RCC 7860 (cell line): ENCODE measurements around the gene SERPINA7.
"Not testable (repeated sequence)": the region's sequence is repeated elsewhere in the genome, so short reads cannot be mapped to it uniquely, and the experiment has no call there.

ENCODE experiments used
- DNase-seq: peaks from one replicate; pipeline ENCODE4 v3.0.0-alpha.2; 2015; ENCODE audit warnings: low spot score
- FAIRE-seq: peaks from 2 replicates; lab custom pipeline; 2012; peaks lifted over from hg19 to GRCh38; lab: Jason Lieb, UNC

Gene SERPINA7

GRCh38 chrX:106038625-106039024, at the start of gene SERPINA7:
Gene SERPINA7 (minus strand): TSS chrX:106038727. CDS start chrX:106037058, 1,669 bp downstream.
- FAIRE-seq (no peak), DNase-seq (no peak)

- FAIRE-seq: no peak
- DNase-seq: no peak
Measured at GRCh38 chrX:106069048-106069447, 30.5 kb upstream of the SERPINA7 start.

- no peak for FAIRE-seq
Measured at GRCh38 chrX:106050054-106050453, 11.5 kb upstream of the SERPINA7 start.

GRCh38 chrX:106042296-106042695, 3.8 kb upstream of the SERPINA7 start:
- no peak for DNase-seq
- FAIRE-seq: no peak

More at GRCh38 chrX:106050054-106050453, 11.5 kb upstream of the SERPINA7 start:
- no peak for DNase-seq

DNA sequence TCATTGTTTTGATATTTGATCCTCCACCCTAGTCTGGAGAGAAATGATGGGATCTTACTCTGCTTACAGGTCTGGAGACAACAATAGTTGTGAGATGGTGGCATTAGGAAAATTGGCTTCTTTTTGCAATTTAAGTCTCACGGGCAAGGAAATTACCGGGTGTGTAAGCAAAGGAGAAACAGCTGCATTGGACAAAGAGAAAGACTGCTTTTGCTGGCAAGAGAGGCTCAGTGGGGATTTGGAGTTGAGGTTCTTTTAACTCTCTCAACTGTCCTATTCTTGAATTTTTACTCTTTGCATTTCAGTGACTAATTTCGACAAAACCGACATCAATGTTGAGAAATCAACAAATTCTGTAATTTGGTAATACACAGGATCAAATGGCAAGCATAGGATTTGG, 2.3 kb upstream of the SERPINA7 start:
- DNase-seq (no peak), FAIRE-seq (no peak)

- no peak for FAIRE-seq
- no peak for DNase-seq
Measured at GRCh38 chrX:106039920-106040319, 1.4 kb upstream of the SERPINA7 start.

DNA sequence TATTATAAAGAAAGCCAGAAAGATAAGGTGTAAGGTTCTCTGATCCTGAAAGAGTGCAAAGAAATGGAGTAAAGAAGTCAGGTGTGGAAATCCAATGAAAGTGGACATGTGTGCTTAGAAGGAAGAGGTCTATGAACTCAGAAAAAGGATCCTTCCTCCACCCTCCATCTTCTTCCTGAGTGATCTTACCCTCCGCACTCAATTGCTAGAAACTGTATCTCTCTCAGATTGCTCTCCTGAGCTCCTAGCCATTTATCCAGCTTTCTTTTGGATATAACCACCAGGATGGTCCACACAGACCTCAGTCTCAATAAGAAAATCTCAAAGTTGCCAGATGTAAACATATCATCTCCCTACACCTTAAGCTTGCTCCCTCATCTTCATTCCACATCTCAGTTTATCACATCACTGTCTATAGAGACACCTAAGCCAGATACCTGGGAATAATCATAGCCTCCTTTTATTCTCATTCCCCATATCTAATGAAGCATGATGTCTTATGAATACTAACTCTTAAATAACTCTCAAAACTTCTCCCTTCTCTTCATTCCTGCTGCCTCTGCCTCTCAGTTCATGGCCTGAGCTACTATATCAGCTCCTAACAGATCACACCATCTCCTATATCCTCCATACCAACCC, 573 bp downstream of the SERPINA7 start:
- FAIRE-seq (no peak), DNase-seq (no peak)

- no peak for DNase-seq
- FAIRE-seq: no peak
Measured at GRCh38 chrX:106036716-106037115, 1.8 kb downstream of the SERPINA7 start.

GRCh38 chrX:106035064-106035463, 3.5 kb downstream of the SERPINA7 start:
- FAIRE-seq (no peak), DNase-seq (no peak)

- DNase-seq: no peak
- no peak for FAIRE-seq
Measured at GRCh38 chrX:106023947-106024346, 14.6 kb downstream of the SERPINA7 start.

GRCh38 chrX:106022238-106022637, 16.3 kb downstream of the SERPINA7 start:
- FAIRE-seq: no peak
- no peak for DNase-seq

- DNase-seq (no peak), FAIRE-seq (no peak)
Measured at GRCh38 chrX:106014119-106014775, 24.3 kb downstream of the SERPINA7 start.

DNA sequence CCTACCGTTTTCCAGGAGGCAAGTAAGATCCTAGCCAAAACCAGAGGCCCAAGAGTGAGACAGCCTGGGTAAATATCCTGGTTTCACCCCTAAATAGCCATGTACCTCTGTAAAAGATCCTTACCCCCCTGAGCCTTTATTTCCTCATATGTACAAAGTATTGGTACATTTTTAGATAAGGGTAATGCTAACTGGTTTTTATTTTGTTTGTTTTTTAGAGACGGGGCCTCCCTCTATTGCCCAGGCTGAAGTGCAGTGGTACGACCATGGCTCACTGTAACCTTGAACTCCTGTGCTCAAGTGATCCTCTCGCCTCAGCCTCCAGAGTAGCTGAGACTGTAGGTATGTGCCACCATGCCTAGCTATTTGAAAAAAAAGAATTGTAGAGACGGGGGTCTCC, 29.4 kb downstream of the SERPINA7 start:
- no peak for DNase-seq
- no peak for FAIRE-seq

DNA sequence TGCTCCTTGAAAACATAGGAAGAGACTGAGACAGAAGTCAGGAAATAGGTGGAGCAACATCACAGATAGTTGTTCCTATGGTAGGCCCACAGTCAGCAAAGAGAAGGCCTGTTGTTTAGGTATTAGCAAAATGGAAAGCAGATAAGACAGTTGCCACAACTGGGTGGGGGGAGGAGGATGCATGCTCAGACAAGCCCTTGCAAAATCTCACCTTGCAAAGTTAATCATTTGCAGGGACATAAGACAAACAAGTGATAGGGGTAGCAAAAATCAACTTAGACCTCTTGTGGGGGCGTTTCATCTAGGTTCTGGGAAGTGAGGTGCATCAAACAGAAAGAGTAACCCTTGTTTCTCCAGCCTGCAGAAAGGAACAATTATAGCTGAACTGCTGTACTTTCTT, 30.7 kb downstream of the SERPINA7 start:
- FAIRE-seq: no peak

GRCh38 chrX:106005684-106006083, 32.8 kb downstream of the SERPINA7 start:
- no peak for DNase-seq
- FAIRE-seq: no peak

More for the DNA sequence above, 30.7 kb downstream of the SERPINA7 start:
- DNase-seq: no peak

DNA sequence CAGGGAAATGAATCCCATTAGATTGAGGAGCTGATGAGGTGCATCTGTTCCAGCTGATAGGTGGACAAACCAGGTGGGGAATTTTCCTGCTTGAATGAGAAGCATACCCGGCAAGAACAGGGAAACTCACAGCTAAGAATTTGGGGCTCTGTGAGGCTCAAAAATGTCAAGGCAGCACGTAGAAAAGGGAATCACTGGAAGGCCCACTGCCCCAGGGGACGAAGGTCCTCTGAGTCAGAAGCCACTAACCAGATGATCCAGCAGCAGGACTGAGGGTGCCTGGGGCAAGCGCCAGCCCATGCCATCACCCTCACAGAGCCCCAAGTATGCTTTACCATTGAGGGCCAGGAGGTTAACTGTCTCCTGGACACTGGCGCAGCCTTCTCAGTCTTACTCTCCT, 37.9 kb downstream of the SERPINA7 start:
- DNase-seq, FAIRE-seq: not testable (repeated sequence)

DNA sequence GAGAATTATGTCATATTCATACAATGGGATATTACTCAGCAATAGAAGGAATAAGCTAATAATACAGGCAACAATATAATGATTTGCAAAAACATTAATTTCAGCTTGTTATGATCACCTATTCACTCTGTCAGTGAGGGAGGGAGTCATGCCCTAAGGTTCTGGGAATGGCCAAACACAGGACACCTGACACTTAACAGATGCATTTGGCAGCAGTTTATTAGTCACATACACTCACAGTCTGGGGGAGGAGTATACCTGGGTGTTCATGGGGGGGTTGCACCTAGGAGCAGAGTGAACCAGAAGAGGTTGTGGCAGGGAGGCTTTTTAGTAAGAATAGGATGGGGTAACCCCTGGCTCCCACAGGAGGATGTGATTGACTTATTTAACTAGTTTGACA, 38.3 kb downstream of the SERPINA7 start:
- DNase-seq (no peak), FAIRE-seq (no peak)

GRCh38 chrX:105999294-105999693, 39.2 kb downstream of the SERPINA7 start:
- no peak for FAIRE-seq
- DNase-seq: no peak

- FAIRE-seq, DNase-seq: not testable (repeated sequence)
Measured at GRCh38 chrX:105988487-105988886, 50.0 kb downstream of the SERPINA7 start.
